ENCODE measurements around the gene EXOC4. TPM values are rescaled to one million over a fixed set of nuclear protein-coding genes. Genes with fewer than 3 reads are reported as not detected.

EXOC4 gene
- total and polyA plus RNA-seq, 7 donors, result 16.4 to 76.7 (median 50.7) TPM

GRCh38 chr7:133561396-133561795 is 308.5 kb downstream of the EXOC4 start:
- Histone ChIP-seq H3K27me3 (no peaks in the 10 kb centered on the region), H3K4me3 (no peak overlapping the region), H3K36me3 (no peaks in the 10 kb centered on the region), H3K4me1 (peaks cover 0 to 4% (median 0%) of the 10 kb centered on the region in 4 donors), H3K27ac (no peak overlapping the region), H3K9me3 (no peaks in the 10 kb centered on the region)
- 97 to 98% methylated on average over 3 of the region's 3 CpGs for WGBS, 2 donors
- TF ChIP-seq EP300 (IDR thresholded peaks at IDR 0.05), result no peak
- TF ChIP-seq POLR2AphosphoS5 (IDR thresholded peaks at IDR 0.05), result no peak
- TF ChIP-seq CTCF (IDR thresholded peaks at IDR 0.05), result no peak
- no peak for TF ChIP-seq POLR2A (IDR thresholded peaks at IDR 0.05)
- DNase-seq, result no peak
- intact Hi-C loops (cut with DNase I), result no loop called here

GRCh38 chr7:133562621-133563020 is 309.7 kb downstream of the EXOC4 start:
- Histone ChIP-seq H3K36me3 (no peaks in the 10 kb centered on the region), H3K27ac (no peak overlapping the region), H3K4me3 (no peak overlapping the region), H3K27me3 (no peaks in the 10 kb centered on the region), H3K4me1 (peaks cover 0 to 4% (median 0%) of the 10 kb centered on the region in 4 donors), H3K9me3 (no peaks in the 10 kb centered on the region)
- DNase-seq, result no peak
- intact Hi-C loops (cut with DNase I), result no loop called here
- 86 to 90% methylated on average over 4 of the region's 4 CpGs for WGBS, 2 donors
- TF ChIP-seq EP300 (IDR thresholded peaks at IDR 0.05), result no peak

DNA sequence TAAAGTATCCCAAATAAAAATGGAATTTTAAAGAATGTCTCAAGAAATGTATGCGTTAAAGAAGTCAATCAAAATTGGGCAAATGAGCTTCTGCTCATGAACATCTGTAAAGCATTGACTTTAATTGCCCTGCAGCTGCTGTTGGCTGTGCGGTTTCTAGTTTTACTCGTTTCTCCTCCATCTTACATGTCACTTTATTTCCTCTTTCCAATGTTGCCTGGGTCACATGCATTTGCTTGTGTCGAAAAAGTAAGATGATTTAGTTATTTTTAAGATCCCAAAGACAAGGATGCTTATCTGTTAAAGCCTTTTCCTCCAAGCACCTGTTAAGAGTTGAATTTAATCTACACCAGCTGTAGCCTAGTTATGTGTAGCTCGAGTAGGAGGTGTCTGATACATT is 310.4 kb downstream of the EXOC4 start:
- TF ChIP-seq EP300 (IDR thresholded peaks at IDR 0.05) (no peak), POLR2AphosphoS5 (IDR thresholded peaks at IDR 0.05) (no peak), POLR2A (IDR thresholded peaks at IDR 0.05) (no peak), CTCF (IDR thresholded peaks at IDR 0.05) (no peak)
- WGBS, 2 donors, result 60 to 91% methylated on average over 5 of the region's 5 CpGs
- Histone ChIP-seq H3K27ac (no peak overlapping the region), H3K4me1 (peaks cover 0 to 4% (median 0%) of the 10 kb centered on the region in 4 donors), H3K9me3 (no peaks in the 10 kb centered on the region), H3K36me3 (no peaks in the 10 kb centered on the region), H3K4me3 (no peak overlapping the region), H3K27me3 (no peaks in the 10 kb centered on the region)
- DNase-seq, result no peak
- intact Hi-C loops (cut with DNase I), result no loop called here

GRCh38 chr7:133564484-133564883 is 311.6 kb downstream of the EXOC4 start:
- H3K36me3 ChIP-seq, result no peaks in the 10 kb centered on the region
- no peak for DNase-seq
- H3K9me3 ChIP-seq, result no peaks in the 10 kb centered on the region
- WGBS, 2 donors, result 94% methylated on average over 2 of the region's 2 CpGs
- H3K27me3 ChIP-seq, result no peaks in the 10 kb centered on the region
- H3K27ac ChIP-seq, result no peak overlapping the region
- TF ChIP-seq CTCF (IDR thresholded peaks at IDR 0.05) (no peak), POLR2AphosphoS5 (IDR thresholded peaks at IDR 0.05) (no peak), POLR2A (IDR thresholded peaks at IDR 0.05) (no peak)
- intact Hi-C loops (cut with DNase I), result no loop called here
- H3K4me3 ChIP-seq, result no peak overlapping the region
- peaks cover 0 to 4% (median 0%) of the 10 kb centered on the region in 4 donors for H3K4me1 ChIP-seq

- intact Hi-C loops (cut with DNase I), result no loop called here
- H3K4me1 ChIP-seq, result no peaks in the 10 kb centered on the region
- WGBS, 2 donors, result 82 to 91% methylated on average over 3 of the region's 3 CpGs
- H3K4me3 ChIP-seq, result no peak overlapping the region
- H3K9me3 ChIP-seq, result no peaks in the 10 kb centered on the region
- TF ChIP-seq EP300 (IDR thresholded peaks at IDR 0.05), result no peak
- no peak for TF ChIP-seq CTCF (IDR thresholded peaks at IDR 0.05)
- no peak for TF ChIP-seq POLR2A (IDR thresholded peaks at IDR 0.05)
- no peak for TF ChIP-seq POLR2AphosphoS5 (IDR thresholded peaks at IDR 0.05)
- DNase-seq, result no peak
- H3K27me3 ChIP-seq, result no peaks in the 10 kb centered on the region
- H3K27ac ChIP-seq, result no peak overlapping the region
- H3K36me3 ChIP-seq, result no peaks in the 10 kb centered on the region
Measured at GRCh38 chr7:133568544-133568943, 315.7 kb downstream of the EXOC4 start.

Measured in sigmoid colon (tissue), 7 donors.